ENCODE data around the gene MYO5A. TPM values are rescaled to one million over a fixed set of nuclear protein-coding genes. Genes with fewer than 3 reads are reported as not detected.

Gene MYO5A
- total RNA-seq, 2 experiments from 2014 or later: 19.2 to 22.6 TPM

GRCh38 chr15:52383100-52383588, 145.5 kb downstream of the MYO5A start:
- intact Hi-C loops (cut with micrococcal nuclease): no loop called here
- DNase-seq (no peak), ATAC-seq (no peak)
- TF ChIP-seq CTCF (IDR thresholded peaks at IDR 0.05): no peak
- H3K4me3 Mint-ChIP-seq: no peak overlapping the region
- peak overlapping the region; percentile 18 for H3K27ac Mint-ChIP-seq
- ChIA-PET POLR2A (no interaction called here), CTCF (no interaction called here)
- H3K4me1 Mint-ChIP-seq (ENCODE audit: low read depth): peaks cover 23% of the 10 kb centered on the region
- no peaks in the 10 kb centered on the region for H3K27me3 Mint-ChIP-seq
- peaks cover 9% of the 10 kb centered on the region for H3K36me3 Mint-ChIP-seq (ENCODE audit: low read depth)
- H3K9me3 Mint-ChIP-seq: no peaks in the 10 kb centered on the region

GRCh38 chr15:52382647-52383046, 146.0 kb downstream of the MYO5A start:
- Mint-ChIP-seq H3K36me3 (ENCODE audit: low read depth) (peaks cover 9% of the 10 kb centered on the region), H3K4me3 (no peak overlapping the region), H3K27ac (peak overlapping the region; percentile 18), H3K27me3 (no peaks in the 10 kb centered on the region), H3K9me3 (no peaks in the 10 kb centered on the region), H3K4me1 (ENCODE audit: low read depth) (peaks cover 23% of the 10 kb centered on the region)
- intact Hi-C loops (cut with micrococcal nuclease): no loop called here
- ChIA-PET CTCF (no interaction called here), POLR2A (no interaction called here)
- ATAC-seq (no peak), DNase-seq (no peak)
- no peak for TF ChIP-seq CTCF (IDR thresholded peaks at IDR 0.05)

GRCh38 chr15:52379395-52380106, 149.1 kb downstream of the MYO5A start:
- Mint-ChIP-seq H3K36me3 (ENCODE audit: low read depth) (peaks cover 24% of the 10 kb centered on the region), H3K27ac (peak overlapping the region; percentile 66), H3K4me3 (no peak overlapping the region), H3K4me1 (ENCODE audit: low read depth) (peaks cover 23% of the 10 kb centered on the region), H3K9me3 (no peaks in the 10 kb centered on the region), H3K27me3 (no peaks in the 10 kb centered on the region)
- peak; percentile 16 for DNase-seq
- peak; percentile 61 for ATAC-seq
- CTCF ChIA-PET: interaction anchor here (1.0 kb wide), 1 partner anchor 85 kb away, joined by 6 read pairs; no protein-coding TSS in a partner anchor
- intact Hi-C loops (cut with micrococcal nuclease): no loop called here
- no peak for TF ChIP-seq CTCF (IDR thresholded peaks at IDR 0.05)
- POLR2A ChIA-PET: interaction anchor here (0.7 kb wide), 1 partner anchor 12 kb away, joined by 3 read pairs; no protein-coding TSS in a partner anchor

GRCh38 chr15:52378746-52379394, 149.8 kb downstream of the MYO5A start:
- ATAC-seq (peak; percentile 66), DNase-seq (peak; percentile 7)
- Mint-ChIP-seq H3K27ac (peak overlapping the region; percentile 66), H3K36me3 (ENCODE audit: low read depth) (peaks cover 25% of the 10 kb centered on the region), H3K27me3 (no peaks in the 10 kb centered on the region), H3K4me1 (ENCODE audit: low read depth) (peaks cover 23% of the 10 kb centered on the region), H3K4me3 (no peak overlapping the region), H3K9me3 (no peaks in the 10 kb centered on the region)
- POLR2A ChIA-PET: no interaction called here
- intact Hi-C loops (cut with micrococcal nuclease): no loop called here
- CTCF ChIA-PET: interaction anchor here (1.0 kb wide), 1 partner anchor 85 kb away, joined by 6 read pairs; no protein-coding TSS in a partner anchor
- no peak for TF ChIP-seq CTCF (IDR thresholded peaks at IDR 0.05)

GRCh38 chr15:52370010-52370409, 158.7 kb downstream of the MYO5A start:
- Mint-ChIP-seq H3K27me3 (no peaks in the 10 kb centered on the region), H3K4me1 (ENCODE audit: low read depth) (no peaks in the 10 kb centered on the region), H3K27ac (no peak overlapping the region), H3K9me3 (no peaks in the 10 kb centered on the region), H3K36me3 (ENCODE audit: low read depth) (peaks cover 26% of the 10 kb centered on the region), H3K4me3 (no peak overlapping the region)
- no peak for DNase-seq
- POLR2A ChIA-PET: no interaction called here
- TF ChIP-seq CTCF (IDR thresholded peaks at IDR 0.05): no peak
- no peak for ATAC-seq
- intact Hi-C loops (cut with micrococcal nuclease): no loop called here
- CTCF ChIA-PET: no interaction called here

Data from activated CD8-positive, alpha-beta T cell treated with anti-CD3 and anti-CD28 coated beads for 36 hours (primary cell).